Endothelial cell of umbilical vein (primary cell): ENCODE measurements around the gene PRKG1. TPM values are rescaled to one million over a fixed set of nuclear protein-coding genes. Genes with fewer than 3 reads are reported as not detected.

ENCODE experiments used
- BruUV-seq: library from RNA; stranded (reverse); fragments of 400-500 nt; replicated peaks from 2 replicates; lab custom pipeline; 2021; lab: Mats Ljungman, UMichigan
- CTCF ChIA-PET: fragments of 300-600, 350-600 bp; sonication (Branson Sonifier 250); formaldehyde crosslinking; loops from one replicate; lab custom pipeline; 2021; ENCODE audit warnings: antibody characterized with exemption, inconsistent platforms; lab: Charles Lee
- POLR2A ChIA-PET: fragments of 300-600, 350-600 bp; sonication (Branson Sonifier 250); formaldehyde crosslinking; loops from one replicate; lab custom pipeline; 2021; ENCODE audit warnings: antibody characterized with exemption, inconsistent platforms; lab: Charles Lee
- DNase-seq: peaks from one replicate; pipeline ENCODE4 v3.0.0-alpha.2; 2011; ENCODE audit warnings: low read depth, low spot score
- FAIRE-seq: peaks from 2 replicates; lab custom pipeline; 2011; peaks lifted over from hg19 to GRCh38; lab: Jason Lieb, UNC
- H2AFZ ChIP-seq: 2 replicates; pipeline ENCODE4 v1.6.0; 2012; ENCODE audit warnings: low read depth, low read length, control low read depth, inconsistent platforms
- H3K27ac ChIP-seq: 2 replicates; pipeline ENCODE4 v1.5.1; 2011; ENCODE audit warnings: low read depth, mild to moderate bottlenecking, control low read depth, low read length, moderate library complexity; ENCODE audit not compliant: insufficient read depth
- H3K27me3 ChIP-seq, 2 experiments: 2 replicates each; pipeline versions ENCODE4 v1.6.0 to v1.6.1; 2011; ENCODE audit warnings: low read length in 2 of 2, mixed read lengths in 1 of 2; ENCODE audit not compliant: control insufficient read depth in 2 of 2, insufficient read depth in 2 of 2
- H3K36me3 ChIP-seq, 2 experiments: 2 replicates in 1 of 2; 3 replicates in 1 of 2; pipeline ENCODE4 v1.5.1; 2011; ENCODE audit warnings: low read length in 2 of 2, mild to moderate bottlenecking in 1 of 2, moderate library complexity in 1 of 2; ENCODE audit not compliant: control insufficient read depth in 2 of 2, insufficient read depth in 2 of 2; ENCODE audit errors: extremely low read depth in 1 of 2
- H3K4me1 ChIP-seq: 3 replicates; pipeline ENCODE4 v1.5.1; 2011; ENCODE audit warnings: mild to moderate bottlenecking, low read length; ENCODE audit not compliant: control insufficient read depth, insufficient read depth; ENCODE audit errors: extremely low read depth
- H3K4me2 ChIP-seq: 2 replicates; pipeline ENCODE4 v1.6.1; 2011; ENCODE audit warnings: low read length, control low read depth, mixed read lengths; ENCODE audit not compliant: insufficient read depth
- H3K4me3 ChIP-seq, 3 experiments: fragments of 200-600 bp in 1 of 3; sonication (generic), shearing (Covaris generic) in 1 of 3; replicated peaks in 1 of 3; 2 replicates each; pipeline ENCODE4 v1.5.1; 2011 to 2016; ENCODE audit warnings: control low read depth in 3 of 3, low read length in 3 of 3, mild to moderate bottlenecking in 2 of 3, inconsistent platforms in 1 of 3, low read depth in 1 of 3, moderate library complexity in 1 of 3; ENCODE audit not compliant: insufficient read depth in 1 of 3
- H3K79me2 ChIP-seq: 2 replicates; pipeline ENCODE4 v1.6.0; 2012; ENCODE audit warnings: low read length, inconsistent platforms; ENCODE audit not compliant: control insufficient read depth, insufficient read depth
- H3K9ac ChIP-seq: replicated peaks from 2 replicates; pipeline ENCODE3; 2011; ENCODE audit warnings: low read length, control low read depth; ENCODE audit not compliant: insufficient read depth; ENCODE audit errors: extremely low read depth
- H3K9me1 ChIP-seq: replicated peaks from 3 replicates; pipeline ENCODE4 v1.6.0; 2011; ENCODE audit warnings: mild to moderate bottlenecking, low read length; ENCODE audit not compliant: control insufficient read depth, insufficient read depth; ENCODE audit errors: extremely low read depth
- H3K9me3 ChIP-seq: replicated peaks from 2 replicates; pipeline ENCODE4 v1.5.1; 2012; ENCODE audit warnings: low read length, inconsistent platforms; ENCODE audit not compliant: control insufficient read depth, insufficient read depth
- H4K20me1 ChIP-seq: replicated peaks from 2 replicates; pipeline ENCODE3; 2011; ENCODE audit warnings: mild to moderate bottlenecking, low read length; ENCODE audit not compliant: control insufficient read depth, insufficient read depth; ENCODE audit errors: extremely low read depth
- CTCF ChIP-seq, 2 donors: IDR thresholded peaks; 1 replicate in 1 of 2; 2 replicates in 1 of 2; pipeline ENCODE4 v1.5.1; 2011; ENCODE audit warnings: low read length in 2 of 2, mild to moderate bottlenecking in 2 of 2, moderate library complexity in 2 of 2, control low read depth in 1 of 2, inconsistent platforms in 1 of 2, low read depth in 1 of 2; ENCODE audit not compliant: insufficient read depth in 1 of 2; ENCODE audit errors: extremely low read depth in 1 of 2
- EZH2 ChIP-seq: IDR thresholded peaks from 2 replicates; pipeline ENCODE4 v1.6.1; 2012; ENCODE audit warnings: borderline replicate concordance, low read depth, mild to moderate bottlenecking, moderate library complexity, low read length, inconsistent platforms; ENCODE audit not compliant: severe bottlenecking
- FOS ChIP-seq: IDR thresholded peaks from 2 replicates; pipeline ENCODE4 v1.6.1; 2011; ENCODE audit warnings: mild to moderate bottlenecking, low read length, moderate library complexity, borderline replicate concordance; ENCODE audit not compliant: insufficient read depth
- GATA2 ChIP-seq: IDR thresholded peaks from 2 replicates; pipeline ENCODE4 v1.7.0; 2011; ENCODE audit warnings: low read depth, mild to moderate bottlenecking, moderate library complexity, mixed read lengths, low read length; ENCODE audit not compliant: insufficient read length, insufficient read depth
- JUN ChIP-seq: IDR thresholded peaks from 2 replicates; pipeline ENCODE4 v1.6.1; 2011; ENCODE audit warnings: borderline replicate concordance, low read depth; ENCODE audit not compliant: insufficient read length, insufficient read depth
- MAX ChIP-seq: IDR thresholded peaks from 2 replicates; pipeline ENCODE4 v1.6.1; 2011; ENCODE audit not compliant: insufficient read depth, insufficient read length
- MYC ChIP-seq: IDR thresholded peaks from one replicate; pipeline ENCODE4 v1.6.1; 2011; ENCODE audit warnings: mild to moderate bottlenecking, low read depth, low read length
- POLR2A ChIP-seq: IDR thresholded peaks from 2 replicates; pipeline ENCODE4 v1.6.1; 2012; ENCODE audit warnings: low read depth, mild to moderate bottlenecking, control low read depth, low read length
- POLR2AphosphoS5 ChIP-seq: IDR thresholded peaks from 2 replicates; pipeline ENCODE4 v1.6.1; 2012; ENCODE audit warnings: low read depth, mild to moderate bottlenecking, control low read depth, low read length, moderate library complexity; ENCODE audit not compliant: insufficient read depth
- dilution Hi-C: fragments of 300-500 bp; cut with MboI; formaldehyde crosslinking; loops from one replicate; pipeline ENCODE4 v1.15.0; 2019; ENCODE audit warnings: low sequenced_read_pairs; ENCODE audit not compliant: extremely low pct_ligation_motif_present
- intact Hi-C: fragments of 100-400 bp; cut with micrococcal nuclease; formaldehyde crosslinking; loops from one replicate; pipeline ENCODE4 v1.10.0; 2022
- polyA plus RNA-seq, 4 experiments: library from polyadenylated mRNA; depleted of rRNA in 3 of 4; stranded (reverse) in 3 of 4; unstranded in 1 of 4; fragments of >200 nt; gene quantifications; 2 replicates each; pipeline versions ENCODE4 v1.2.1 to v1.2.3, GENCODE V29; 2011 to 2012; ENCODE audit warnings: missing spikeins in 1 of 4
- total RNA-seq: library from RNA; stranded (reverse); gene quantifications from 2 replicates; pipeline ENCODE4 v1.2.3, GENCODE V29; 2021

Gene PRKG1
- total and polyA plus RNA-seq, 2 donors (not counting 3 experiments of a cell fraction or from before 2014, with no cell fraction given), result 0.01 to 0.18 TPM

GRCh38 chr10:51046654-51047053 is 27.6 kb upstream of the PRKG1 start:
- no TSS peak for BruUV-seq
- Histone ChIP-seq H3K79me2 (no peaks in the 10 kb centered on the region), H3K9me3 (no peaks in the 10 kb centered on the region), H3K27me3 (peaks cover 1 to 2% of the 10 kb centered on the region in 2 experiments), H3K36me3 (no peaks in the 10 kb centered on the region), H3K9ac (no peak overlapping the region), H3K4me1 (no peaks in the 10 kb centered on the region), H2AFZ (no peak overlapping the region), H3K4me2 (no peak overlapping the region), H3K9me1 (no peaks in the 10 kb centered on the region), H3K4me3 (no peak overlapping the region), H3K27ac (no peak overlapping the region), H4K20me1 (no peaks in the 10 kb centered on the region)
- intact Hi-C loops, result no loop called here
- FAIRE-seq (no peak), DNase-seq (no peak)
- ChIA-PET CTCF (no interaction called here), POLR2A (no interaction called here)
- TF ChIP-seq MYC (no peak), MAX (no peak), JUN (no peak), FOS (no peak), POLR2A (no peak), CTCF (IDR thresholded peaks at IDR 0.05; ENCODE audit: extremely low read depth in 1 of 2, insufficient read depth in 1 of 2, low read depth in 1 of 2, low read length in 2 of 2) (no peak), GATA2 (no peak), POLR2AphosphoS5 (no peak), EZH2 (no peak)
- dilution Hi-C loops, result no loop called here
